GM18498 (cell line): ENCODE results near the gene SPAG16.
A peak's percentile ranks its signal among the peaks of the same experiment; 100 is the strongest.

Source experiments
- ATAC-seq: cut with Tn5 transposase; IDR thresholded peaks from one replicate; pipeline ENCODE4 v1.9.1; 2021; ENCODE audit warnings: mild to moderate bottlenecking, moderate library complexity; ENCODE audit not compliant: unreplicated experiment

Gene SPAG16

GRCh38 chr2:213787869-213788268 lies 503.6 kb downstream of the SPAG16 start:
- no peak for ATAC-seq

GRCh38 chr2:213789940-213790339 lies 505.7 kb downstream of the SPAG16 start:
- ATAC-seq: no peak

- ATAC-seq: no peak
Measured at GRCh38 chr2:213792045-213792444, 507.8 kb downstream of the SPAG16 start.

GRCh38 chr2:213806125-213806726 lies 522.0 kb downstream of the SPAG16 start:
- ATAC-seq: no peak

- no peak for ATAC-seq
Measured at GRCh38 chr2:213816583-213816982, 532.3 kb downstream of the SPAG16 start.

GRCh38 chr2:213818436-213818835 lies 534.2 kb downstream of the SPAG16 start:
- ATAC-seq: no peak

- no peak for ATAC-seq
Measured at GRCh38 chr2:213834331-213834730, 550.1 kb downstream of the SPAG16 start.

GRCh38 chr2:213834746-213835145 lies 550.5 kb downstream of the SPAG16 start:
- no peak for ATAC-seq

- no peak for ATAC-seq
Measured at GRCh38 chr2:213846856-213847255, 562.6 kb downstream of the SPAG16 start.

- ATAC-seq: no peak
Measured at GRCh38 chr2:213847316-213847715, 563.1 kb downstream of the SPAG16 start.

- no peak for ATAC-seq
Measured at GRCh38 chr2:213848631-213849030, 564.4 kb downstream of the SPAG16 start.

- no peak for ATAC-seq
Measured at GRCh38 chr2:213861638-213862037, 577.4 kb downstream of the SPAG16 start.

- ATAC-seq: no peak
Measured at GRCh38 chr2:213862407-213863076, 578.3 kb downstream of the SPAG16 start.

- no peak for ATAC-seq
Measured at GRCh38 chr2:213863541-213863940, 579.3 kb downstream of the SPAG16 start.

- no peak for ATAC-seq
Measured at GRCh38 chr2:213868526-213868925, 584.3 kb downstream of the SPAG16 start.

GRCh38 chr2:213885485-213885884 lies 601.2 kb downstream of the SPAG16 start:
- no peak for ATAC-seq

- ATAC-seq: no peak
Measured at GRCh38 chr2:213914510-213914909, 630.2 kb downstream of the SPAG16 start.

GRCh38 chr2:213920014-213920413 lies 635.8 kb downstream of the SPAG16 start:
- no peak for ATAC-seq

GRCh38 chr2:213923543-213923942 lies 639.3 kb downstream of the SPAG16 start:
- ATAC-seq: no peak

GRCh38 chr2:213934560-213934959 lies 650.3 kb downstream of the SPAG16 start:
- peak; percentile 99 for ATAC-seq

GRCh38 chr2:213958086-213958485 lies 673.8 kb downstream of the SPAG16 start:
- ATAC-seq: no peak

- no peak for ATAC-seq
Measured at GRCh38 chr2:213959589-213959988, 675.3 kb downstream of the SPAG16 start.

GRCh38 chr2:213971536-213971935 lies 687.3 kb downstream of the SPAG16 start:
- ATAC-seq: no peak
